ENCODE results near the gene COL6A3.
"Not testable (repeated sequence)": the region's sequence is repeated elsewhere in the genome, so short reads cannot be mapped to it uniquely, and the experiment has no call there.

COL6A3 gene

GRCh38 chr2:237305579-237305978, 108.4 kb downstream of the COL6A3 start:
- H3K4me3 ChIP-seq (replicated peaks; ENCODE audit: low read depth, low read length), result no peak overlapping the region
- no peak for DNase-seq (ENCODE audit: extremely low read depth, low read depth)
- TF ChIP-seq, protein P1, sequence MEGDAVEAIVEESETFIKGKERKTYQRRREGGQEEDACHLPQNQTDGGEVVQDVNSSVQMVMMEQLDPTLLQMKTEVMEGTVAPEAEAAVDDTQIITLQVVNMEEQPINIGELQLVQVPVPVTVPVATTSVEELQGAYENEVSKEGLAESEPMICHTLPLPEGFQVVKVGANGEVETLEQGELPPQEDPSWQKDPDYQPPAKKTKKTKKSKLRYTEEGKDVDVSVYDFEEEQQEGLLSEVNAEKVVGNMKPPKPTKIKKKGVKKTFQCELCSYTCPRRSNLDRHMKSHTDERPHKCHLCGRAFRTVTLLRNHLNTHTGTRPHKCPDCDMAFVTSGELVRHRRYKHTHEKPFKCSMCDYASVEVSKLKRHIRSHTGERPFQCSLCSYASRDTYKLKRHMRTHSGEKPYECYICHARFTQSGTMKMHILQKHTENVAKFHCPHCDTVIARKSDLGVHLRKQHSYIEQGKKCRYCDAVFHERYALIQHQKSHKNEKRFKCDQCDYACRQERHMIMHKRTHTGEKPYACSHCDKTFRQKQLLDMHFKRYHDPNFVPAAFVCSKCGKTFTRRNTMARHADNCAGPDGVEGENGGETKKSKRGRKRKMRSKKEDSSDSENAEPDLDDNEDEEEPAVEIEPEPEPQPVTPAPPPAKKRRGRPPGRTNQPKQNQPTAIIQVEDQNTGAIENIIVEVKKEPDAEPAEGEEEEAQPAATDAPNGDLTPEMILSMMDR (IDR thresholded peaks at IDR 0.05; ENCODE audit: low read depth, low read length, missing control alignments), result no peak

DNA sequence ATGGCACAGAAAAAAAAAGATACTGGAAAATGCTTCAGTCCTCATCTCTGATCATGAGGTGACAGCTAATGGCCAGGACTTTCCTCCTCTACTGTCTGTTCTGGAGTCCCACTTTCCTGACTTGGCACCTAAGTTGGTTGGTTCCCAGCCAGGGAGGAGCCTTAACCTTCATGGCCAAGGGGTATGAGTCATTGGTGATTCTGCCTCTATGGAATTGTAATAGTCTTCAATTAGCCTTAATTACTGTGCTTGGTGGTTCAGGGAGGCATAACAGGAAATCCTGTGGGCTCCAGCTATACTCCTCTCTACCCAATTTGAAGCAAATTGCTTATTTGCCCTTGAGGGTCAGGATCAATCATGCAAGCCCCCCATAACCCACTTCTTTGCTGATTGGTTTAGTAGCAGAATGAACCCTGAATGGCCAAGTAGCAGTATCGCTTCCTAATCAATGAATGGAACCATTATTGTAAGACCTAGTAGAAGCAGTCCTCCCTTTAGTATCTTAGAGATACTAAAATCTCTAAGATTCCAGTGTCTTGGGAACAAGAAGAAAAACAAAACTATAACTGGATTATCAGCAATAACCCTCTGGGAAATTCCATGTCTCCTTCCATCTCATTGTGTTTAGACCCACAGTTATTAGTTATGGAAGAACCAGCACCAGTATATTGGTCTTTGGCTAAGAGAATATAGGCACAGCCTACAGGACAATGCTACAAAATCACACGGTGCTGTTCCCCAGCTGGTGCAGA, 109.0 kb downstream of the COL6A3 start:
- TF ChIP-seq, protein P1 (IDR thresholded peaks at IDR 0.05; ENCODE audit: low read depth, low read length, missing control alignments), result no peak
- DNase-seq (ENCODE audit: extremely low read depth, low read depth), result no peak
- no peak overlapping the region for H3K4me3 ChIP-seq (replicated peaks; ENCODE audit: low read depth, low read length)

- H3K4me3 ChIP-seq (replicated peaks; ENCODE audit: low read depth, low read length); DNase-seq (ENCODE audit: extremely low read depth, low read depth): not testable (repeated sequence)
Measured at GRCh38 chr2:237303244-237303643, 110.7 kb downstream of the COL6A3 start.

DNA sequence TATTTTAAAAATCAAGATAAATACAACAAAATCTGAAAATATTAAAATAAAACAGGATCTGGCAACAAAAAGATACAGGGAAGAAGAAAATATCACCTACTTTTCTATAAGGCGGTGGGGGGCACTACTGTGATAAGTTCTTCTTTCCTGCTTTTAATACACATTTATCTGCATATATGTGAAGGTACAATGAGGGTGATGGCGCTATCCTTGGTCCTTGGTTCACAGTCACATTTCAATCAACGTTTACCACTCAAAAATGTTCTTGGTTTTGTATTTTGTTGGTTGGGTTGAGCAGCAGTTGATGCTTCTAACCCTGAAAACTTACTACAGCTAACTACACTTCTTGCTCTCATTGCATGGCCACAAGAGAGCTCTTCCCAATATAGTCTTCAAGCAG, 112.4 kb downstream of the COL6A3 start:
- H3K4me3 ChIP-seq (replicated peaks; ENCODE audit: low read depth, low read length), result no peak overlapping the region
- no peak for DNase-seq (ENCODE audit: extremely low read depth, low read depth)
- TF ChIP-seq, protein P1 (IDR thresholded peaks at IDR 0.05; ENCODE audit: low read depth, low read length, missing control alignments), result no peak

GRCh38 chr2:237300739-237301138, 113.2 kb downstream of the COL6A3 start:
- H3K4me3 ChIP-seq (replicated peaks; ENCODE audit: low read depth, low read length), result no peak overlapping the region
- TF ChIP-seq, protein P1 (IDR thresholded peaks at IDR 0.05; ENCODE audit: low read depth, low read length, missing control alignments), result no peak
- no peak for DNase-seq (ENCODE audit: extremely low read depth, low read depth)

DNA sequence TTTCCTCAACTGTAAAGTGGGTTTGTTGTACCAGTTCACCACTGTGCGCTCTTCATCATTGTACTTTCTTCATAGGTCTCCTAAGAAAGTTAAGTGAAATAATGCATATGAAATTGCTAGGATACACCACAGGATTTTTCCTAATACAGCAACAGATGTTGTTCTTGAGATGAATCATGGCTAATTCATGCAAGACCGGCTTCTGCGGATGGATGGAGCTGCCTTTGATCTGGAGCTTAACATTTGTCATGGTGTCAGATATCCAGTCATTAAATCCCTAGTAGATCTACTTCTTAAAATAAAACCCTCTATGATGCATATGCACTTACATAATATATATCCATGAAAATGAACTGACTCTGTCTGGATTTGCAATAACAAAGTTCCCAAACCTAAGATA, 114.1 kb downstream of the COL6A3 start:
- TF ChIP-seq, protein P1 (IDR thresholded peaks at IDR 0.05; ENCODE audit: low read depth, low read length, missing control alignments), result no peak
- DNase-seq (ENCODE audit: extremely low read depth, low read depth), result peak; percentile 96
- no peak overlapping the region for H3K4me3 ChIP-seq (replicated peaks; ENCODE audit: low read depth, low read length)

GRCh38 chr2:237298151-237299118, 115.5 kb downstream of the COL6A3 start:
- no peak overlapping the region for H3K4me3 ChIP-seq (replicated peaks; ENCODE audit: low read depth, low read length)
- DNase-seq (ENCODE audit: extremely low read depth, low read depth), result peak; percentile 94
- TF ChIP-seq, protein P1 (IDR thresholded peaks at IDR 0.05; ENCODE audit: low read depth, low read length, missing control alignments), result no peak
